Immature natural killer cell (primary cell): ENCODE data around the gene ABLIM2. TPM values are rescaled to one million over a fixed set of nuclear protein-coding genes. Genes with fewer than 3 reads are reported as not detected.

ENCODE experiments used
- DNase-seq, 3 donors: peaks; one replicate each; pipeline ENCODE4 v3.0.0; 2022; ENCODE audit warnings: mixed read lengths in 1 of 3
- H3K27ac Mint-ChIP-seq, 6 donors: one replicate each; pipeline ENCODE4 v1.8.0; 2020; ENCODE audit warnings: mixed read lengths in 6 of 6, mild to moderate bottlenecking in 5 of 6, inconsistent platforms in 4 of 6, moderate library complexity in 3 of 6
- H3K27me3 Mint-ChIP-seq, 3 donors: one replicate each; pipeline ENCODE4 v1.8.0; 2020 to 2021; ENCODE audit warnings: low read depth in 3 of 3, mild to moderate bottlenecking in 3 of 3, mixed read lengths in 3 of 3, moderate library complexity in 3 of 3, inconsistent platforms in 1 of 3
- H3K36me3 Mint-ChIP-seq, 3 donors: one replicate each; pipeline ENCODE4 v1.8.0; 2020; ENCODE audit warnings: mixed read lengths in 3 of 3, inconsistent platforms in 2 of 3, mild to moderate bottlenecking in 2 of 3
- H3K4me1 Mint-ChIP-seq, 2 donors: one replicate each; pipeline ENCODE4 v1.8.0; 2020; ENCODE audit warnings: inconsistent platforms in 2 of 2, mild to moderate bottlenecking in 2 of 2, mixed read lengths in 2 of 2, moderate library complexity in 1 of 2
- H3K4me3 Mint-ChIP-seq, 5 donors: one replicate each; pipeline ENCODE4 v1.8.0; 2020; ENCODE audit warnings: mild to moderate bottlenecking in 5 of 5, mixed read lengths in 5 of 5, inconsistent platforms in 3 of 5, moderate library complexity in 3 of 5
- H3K9me3 Mint-ChIP-seq, 6 donors: one replicate each; pipeline ENCODE4 v1.8.0; 2020; ENCODE audit warnings: mild to moderate bottlenecking in 6 of 6, mixed read lengths in 6 of 6, inconsistent platforms in 4 of 6, moderate library complexity in 3 of 6
- polyA plus RNA-seq, 3 donors: library from polyadenylated mRNA; unstranded; fragments of 300-500 nt; fragmentation: Illumina TruSeq; gene quantifications; one replicate each; pipeline ENCODE4 v1.2.3, GENCODE V29; 2021

The ABLIM2 gene
- polyA plus RNA-seq, 3 donors from 2014 or later, result 0.27 to 4.1 (median 0.43) TPM

GRCh38 chr4:8077181-8078108 is 81.2 kb downstream of the ABLIM2 start:
- Mint-ChIP-seq H3K36me3 (no peaks in the 10 kb centered on the region), H3K27ac (no peak overlapping the region), H3K27me3 (peaks cover 1 to 6% (median 4%) of the 10 kb centered on the region in 3 donors), H3K4me3 (no peak overlapping the region), H3K4me1 (no peaks in the 10 kb centered on the region), H3K9me3 (no peaks in the 10 kb centered on the region)
- no peak for DNase-seq

- H3K4me3 Mint-ChIP-seq, result no peak overlapping the region
- peaks cover 0 to 6% (median 2%) of the 10 kb centered on the region in 3 donors for H3K27me3 Mint-ChIP-seq
- H3K36me3 Mint-ChIP-seq, result no peaks in the 10 kb centered on the region
- no peaks in the 10 kb centered on the region for H3K4me1 Mint-ChIP-seq
- H3K9me3 Mint-ChIP-seq, result no peaks in the 10 kb centered on the region
- no peak for DNase-seq
- H3K27ac Mint-ChIP-seq, result no peak overlapping the region
Measured at GRCh38 chr4:8076023-8076422, 82.6 kb downstream of the ABLIM2 start.

DNA sequence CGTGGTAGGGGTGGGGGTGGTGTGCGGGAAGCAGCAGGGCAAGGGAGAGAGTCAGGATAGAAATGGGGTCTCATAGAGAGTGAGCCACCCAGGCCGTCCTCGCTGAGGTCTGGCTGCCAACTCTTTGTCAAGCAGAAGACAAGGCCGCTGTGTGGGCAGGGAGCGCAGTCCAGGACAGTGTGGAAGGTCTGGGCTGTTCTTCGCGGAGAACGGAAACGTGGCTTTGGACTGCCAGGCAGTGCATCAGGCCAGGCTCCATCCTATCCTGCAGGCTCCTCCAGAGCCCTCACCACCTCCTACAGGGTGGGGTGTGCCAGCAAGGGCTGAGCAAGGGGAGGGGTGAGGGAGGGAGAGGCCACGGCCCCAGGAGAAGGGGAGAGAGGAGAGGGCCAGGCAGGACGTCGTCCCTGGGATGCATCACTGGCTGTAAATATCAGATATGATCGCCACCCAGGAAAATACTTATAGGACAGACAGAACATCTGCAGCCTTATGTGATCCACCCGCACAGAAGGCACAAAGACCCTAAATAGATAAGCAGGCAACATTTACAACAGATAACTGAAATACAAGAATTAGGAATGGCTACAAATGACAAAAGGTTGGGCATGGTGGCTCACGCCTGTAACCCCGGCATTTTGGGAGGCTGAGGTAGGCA is 85.3 kb downstream of the ABLIM2 start:
- Mint-ChIP-seq H3K27ac (no peak overlapping the region), H3K9me3 (no peaks in the 10 kb centered on the region), H3K4me3 (no peak overlapping the region), H3K4me1 (no peaks in the 10 kb centered on the region), H3K36me3 (no peaks in the 10 kb centered on the region), H3K27me3 (peaks cover 0 to 6% (median 2%) of the 10 kb centered on the region in 3 donors)
- DNase-seq, result no peak

- Mint-ChIP-seq H3K9me3 (no peaks in the 10 kb centered on the region), H3K27me3 (peaks cover 0 to 6% (median 2%) of the 10 kb centered on the region in 3 donors), H3K36me3 (no peaks in the 10 kb centered on the region), H3K27ac (no peak overlapping the region), H3K4me3 (no peak overlapping the region), H3K4me1 (no peaks in the 10 kb centered on the region)
- DNase-seq, result no peak
Measured at GRCh38 chr4:8072235-8072968, 86.2 kb downstream of the ABLIM2 start.

DNA sequence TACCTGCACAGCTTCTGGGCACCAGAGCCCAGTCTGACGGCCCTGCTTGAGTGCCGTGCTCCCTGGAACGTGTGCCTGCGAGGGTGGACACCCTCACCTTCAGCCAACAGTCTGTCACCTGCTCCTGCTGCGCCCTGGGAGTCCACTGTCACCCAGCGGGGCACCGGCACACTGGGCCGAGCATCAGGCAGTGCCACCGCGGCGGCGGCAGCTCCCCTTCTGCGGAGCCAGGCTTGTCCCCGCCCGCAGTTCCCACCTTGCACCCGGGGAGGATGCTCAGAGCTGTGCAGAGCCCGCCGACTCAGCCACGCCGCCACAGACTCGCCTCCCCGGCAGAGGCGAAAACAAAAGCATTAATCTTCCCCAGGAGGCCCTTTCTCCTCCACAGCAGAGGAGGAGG is 86.8 kb downstream of the ABLIM2 start:
- DNase-seq, result no peak
- Mint-ChIP-seq H3K9me3 (no peaks in the 10 kb centered on the region), H3K27ac (no peak overlapping the region), H3K27me3 (peaks cover 0 to 6% (median 2%) of the 10 kb centered on the region in 3 donors), H3K4me1 (no peaks in the 10 kb centered on the region), H3K36me3 (no peaks in the 10 kb centered on the region), H3K4me3 (no peak overlapping the region)

DNA sequence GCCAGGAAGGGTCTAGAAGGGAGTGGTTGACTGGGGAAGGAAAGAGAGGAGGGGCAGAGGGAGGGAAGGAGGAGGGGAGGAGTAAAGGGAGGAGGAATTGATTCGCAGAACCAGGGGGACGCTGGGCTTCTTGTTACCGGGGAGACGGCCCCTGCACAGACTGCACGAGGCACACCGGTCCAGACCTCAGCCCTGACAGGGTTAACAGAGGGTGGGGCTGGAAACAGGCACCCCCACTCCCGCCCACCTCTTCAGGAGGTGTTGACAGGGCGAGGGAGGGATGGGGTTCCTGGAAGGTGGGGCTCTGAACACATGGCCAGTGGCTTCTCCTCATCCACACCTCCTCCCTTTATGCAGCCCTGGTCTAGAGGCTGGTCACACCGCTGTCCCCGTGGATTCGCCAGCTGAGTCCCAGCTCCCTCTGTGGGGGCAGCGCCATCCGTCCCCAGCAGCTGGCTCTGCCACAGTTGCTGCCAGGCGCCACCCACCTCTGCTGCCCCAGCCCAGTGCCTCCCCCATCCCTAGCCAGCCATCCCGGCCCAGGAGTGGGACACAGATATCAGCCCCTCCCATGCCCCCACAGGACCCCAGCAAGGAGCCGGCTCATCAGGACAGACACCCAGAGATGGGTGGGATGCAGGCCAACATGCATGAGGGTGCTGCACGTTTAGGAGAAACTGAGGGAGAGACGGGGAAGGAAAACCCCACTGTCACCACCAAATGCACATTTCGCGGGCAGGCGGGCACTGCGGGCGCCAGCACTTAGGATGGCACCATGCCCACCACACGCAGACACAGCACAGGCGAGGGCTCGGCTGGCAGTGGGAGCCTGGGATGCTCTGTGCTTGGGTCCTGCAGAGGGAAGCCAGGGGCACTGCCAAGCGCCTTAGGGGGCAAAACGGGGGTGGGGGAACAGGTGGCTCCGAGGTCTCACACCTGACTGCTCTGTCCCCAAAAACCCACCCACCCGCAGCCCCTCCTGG is 87.6 kb downstream of the ABLIM2 start:
- no peak for DNase-seq
- no peaks in the 10 kb centered on the region for H3K9me3 Mint-ChIP-seq

DNA sequence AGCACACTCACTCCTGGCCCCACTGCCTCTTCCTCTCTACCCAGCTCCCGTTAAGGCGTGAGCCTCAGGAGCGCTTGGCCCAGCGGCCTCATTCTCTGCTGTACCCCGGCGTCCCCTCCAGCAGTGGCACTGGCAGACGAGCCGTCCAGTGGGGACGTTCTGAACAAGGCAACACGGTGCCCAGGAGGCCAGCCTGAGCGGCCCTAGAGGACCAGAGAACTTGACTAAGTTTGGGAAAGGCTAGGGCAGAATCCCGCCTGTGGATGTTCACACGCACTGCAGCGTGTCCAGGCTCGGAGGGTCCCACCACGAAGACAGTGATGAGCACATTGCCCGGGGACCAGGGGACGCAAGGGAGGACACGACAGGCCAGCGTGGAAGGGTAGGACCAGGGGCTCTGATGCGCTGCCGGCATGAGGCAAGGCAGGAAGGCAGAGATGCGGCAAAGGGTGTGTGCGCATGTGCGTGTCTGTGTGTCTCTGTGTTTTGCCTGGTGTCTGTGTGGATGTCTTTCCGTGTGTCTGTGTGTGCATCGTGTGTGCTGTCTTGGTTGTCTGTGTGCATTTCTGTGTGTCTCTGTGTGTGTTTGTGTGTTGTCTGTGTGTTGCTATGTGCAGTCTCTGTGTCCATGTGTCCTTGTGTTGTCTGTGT is 89.4 kb downstream of the ABLIM2 start:
- Mint-ChIP-seq H3K9me3 (peaks cover 0 to 5% (median 2%) of the 10 kb centered on the region in 6 donors), H3K36me3 (no peaks in the 10 kb centered on the region), H3K4me3 (no peak overlapping the region), H3K27me3 (peaks cover 0 to 6% (median 2%) of the 10 kb centered on the region in 3 donors), H3K4me1 (no peaks in the 10 kb centered on the region), H3K27ac (no peak overlapping the region)
- no peak for DNase-seq

More for the DNA sequence above, 87.6 kb downstream of the ABLIM2 start:
- Mint-ChIP-seq H3K27me3 (peaks cover 0 to 6% (median 4%) of the 10 kb centered on the region in 3 donors), H3K4me1 (no peaks in the 10 kb centered on the region), H3K36me3 (no peaks in the 10 kb centered on the region), H3K4me3 (no peak overlapping the region), H3K27ac (no peak overlapping the region)

DNA sequence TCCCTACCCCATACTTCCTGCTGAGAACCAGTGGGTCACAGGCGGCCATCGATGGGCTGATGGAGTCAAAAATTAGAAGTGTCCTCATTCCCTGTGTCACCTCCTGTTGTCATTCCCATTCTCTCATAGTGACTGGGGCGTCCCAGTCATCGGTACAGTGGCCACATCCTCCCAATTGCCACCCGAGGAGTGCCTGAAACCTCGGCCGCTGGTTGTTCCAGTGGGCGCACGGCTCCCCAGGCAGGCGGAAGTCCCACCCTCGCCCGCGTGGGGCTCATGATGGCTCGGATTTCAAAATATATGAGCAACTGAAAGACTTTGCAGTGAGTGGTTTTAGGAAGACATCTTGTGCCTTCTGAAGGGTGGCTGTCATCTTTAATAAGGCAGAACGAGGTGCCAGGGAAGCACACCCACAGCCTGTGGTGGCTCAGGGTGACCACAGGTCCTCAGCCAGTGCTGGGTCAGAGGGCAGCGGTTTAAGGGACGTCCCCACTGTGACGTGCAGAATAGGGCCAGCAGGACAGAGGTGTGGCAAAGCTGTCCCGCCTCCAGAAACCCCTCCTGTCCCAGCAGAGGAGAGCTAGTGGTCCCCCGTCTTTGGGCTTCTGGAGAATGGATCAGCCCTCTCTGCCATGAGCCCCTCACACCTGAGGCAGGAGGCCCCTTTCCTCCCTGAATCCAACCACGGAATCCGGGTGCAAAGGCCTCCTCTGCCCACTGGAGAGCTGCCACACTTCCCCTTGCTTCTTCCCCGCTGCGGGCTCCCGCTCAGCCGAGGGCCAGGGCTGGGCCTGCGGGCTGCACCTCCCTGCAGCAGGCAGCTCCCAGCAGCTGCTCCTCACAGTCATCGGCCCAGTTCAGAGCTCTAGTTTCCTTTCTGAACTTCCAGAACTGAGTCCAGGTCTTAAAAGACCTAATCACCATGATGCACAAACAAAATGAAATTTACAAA is 90.4 kb downstream of the ABLIM2 start:
- no peak for DNase-seq
- peaks cover 0 to 5% (median 1%) of the 10 kb centered on the region in 3 donors for H3K36me3 Mint-ChIP-seq
- H3K4me3 Mint-ChIP-seq, result no peak overlapping the region
- no peaks in the 10 kb centered on the region for H3K4me1 Mint-ChIP-seq
- peaks cover 0 to 4% (median 2%) of the 10 kb centered on the region in 3 donors for H3K27me3 Mint-ChIP-seq
- H3K9me3 Mint-ChIP-seq, result peaks cover 3 to 15% (median 8%) of the 10 kb centered on the region in 6 donors
- no peak overlapping the region for H3K27ac Mint-ChIP-seq

GRCh38 chr4:8067274-8067936 is 91.2 kb downstream of the ABLIM2 start:
- H3K4me3 Mint-ChIP-seq, result no peak overlapping the region
- no peak overlapping the region for H3K27ac Mint-ChIP-seq
- H3K4me1 Mint-ChIP-seq, result no peaks in the 10 kb centered on the region
- peaks cover 0 to 2% (median 2%) of the 10 kb centered on the region in 3 donors for H3K27me3 Mint-ChIP-seq
- no peak for DNase-seq
- peaks cover 3 to 17% (median 9%) of the 10 kb centered on the region in 6 donors for H3K9me3 Mint-ChIP-seq
- H3K36me3 Mint-ChIP-seq, result peaks cover 0 to 5% (median 3%) of the 10 kb centered on the region in 3 donors

DNA sequence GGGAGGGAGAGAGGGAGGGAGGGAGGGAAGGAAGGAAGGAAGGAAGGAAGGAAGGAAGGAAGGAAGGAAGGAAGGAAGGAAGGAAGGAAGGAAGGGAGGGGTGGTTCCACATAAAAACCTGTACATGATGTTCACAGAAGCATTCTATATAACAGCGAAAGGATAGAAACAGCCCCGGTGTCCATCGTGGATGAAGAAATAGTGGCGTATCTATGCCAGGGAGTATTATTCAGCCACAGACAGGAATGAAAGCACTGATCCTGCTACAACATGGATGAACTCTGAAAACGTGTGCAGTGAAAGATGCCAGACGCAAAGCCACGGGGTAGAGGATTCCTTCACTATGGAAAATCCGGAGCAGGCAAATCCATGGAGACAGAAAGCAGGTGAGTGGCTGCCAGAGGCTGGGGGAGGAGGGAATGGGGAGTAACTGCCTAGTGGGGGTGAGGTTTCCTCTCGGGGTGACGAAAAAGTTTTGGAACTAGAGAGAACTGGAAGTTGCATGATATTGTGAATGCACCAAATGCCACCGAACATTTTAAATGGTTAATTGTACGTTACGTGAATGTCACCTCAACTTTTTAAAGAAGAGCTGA is 92.2 kb downstream of the ABLIM2 start:
- DNase-seq, result no peak
- Mint-ChIP-seq H3K4me1 (no peaks in the 10 kb centered on the region), H3K27me3 (peaks cover 0 to 5% (median 2%) of the 10 kb centered on the region in 3 donors), H3K27ac (no peak overlapping the region), H3K4me3 (no peak overlapping the region), H3K36me3 (peaks cover 0 to 5% (median 3%) of the 10 kb centered on the region in 3 donors), H3K9me3 (peaks cover 3 to 17% (median 9%) of the 10 kb centered on the region in 6 donors)

DNA sequence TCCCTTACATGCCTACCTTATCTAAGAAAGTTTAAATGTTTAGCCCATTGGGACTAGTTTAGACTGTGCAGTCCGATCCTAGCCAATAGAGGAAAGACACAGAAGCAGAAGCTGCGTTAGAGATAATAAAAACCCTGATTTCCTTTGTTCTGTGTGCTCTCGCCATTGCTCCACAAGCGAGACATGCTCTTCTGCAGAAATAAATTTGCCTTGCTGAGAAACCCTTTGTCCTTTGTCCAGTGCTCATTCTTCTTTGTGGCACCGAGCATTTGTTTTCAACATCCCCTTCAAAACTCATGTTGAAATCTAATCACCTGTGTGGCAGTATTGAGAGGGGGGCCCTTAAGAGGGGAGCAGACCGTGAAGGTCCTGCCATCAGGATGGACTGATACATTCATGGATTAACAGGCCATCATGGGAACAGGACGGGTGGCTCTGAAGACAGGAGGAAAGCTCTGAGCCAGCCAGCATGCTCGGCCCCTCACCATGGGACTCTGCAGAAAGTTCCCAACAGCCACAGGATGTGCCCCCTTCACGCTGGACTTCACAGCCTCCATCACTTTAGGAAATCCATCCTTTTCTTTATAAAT is 94.5 kb downstream of the ABLIM2 start:
- peaks cover 0 to 5% (median 2%) of the 10 kb centered on the region in 3 donors for H3K27me3 Mint-ChIP-seq
- no peak overlapping the region for H3K4me3 Mint-ChIP-seq
- peaks cover 0 to 5% (median 3%) of the 10 kb centered on the region in 3 donors for H3K36me3 Mint-ChIP-seq
- no peak overlapping the region for H3K27ac Mint-ChIP-seq
- H3K9me3 Mint-ChIP-seq, result peaks cover 3 to 17% (median 9%) of the 10 kb centered on the region in 6 donors
- H3K4me1 Mint-ChIP-seq, result no peaks in the 10 kb centered on the region
- no peak for DNase-seq
